ENCODE data around the gene TBC1D1.

Gene TBC1D1

GRCh38 chr4:38185406-38186144 lies 294.7 kb downstream of the TBC1D1 start:
- no peak overlapping the region for H3K4me3 Mint-ChIP-seq
- H3K9me3 Mint-ChIP-seq, result peaks cover 7% of the 10 kb centered on the region
- H3K27ac Mint-ChIP-seq, result no peak overlapping the region
- H3K4me1 Mint-ChIP-seq, result peaks cover 17% of the 10 kb centered on the region
- TF ChIP-seq CTCF (IDR thresholded peaks at IDR 0.05; ENCODE audit: unreplicated experiment in 3 of 3), result no peak
- no peaks in the 10 kb centered on the region for H3K27me3 Mint-ChIP-seq (ENCODE audit: low read depth)
- peaks cover 10% of the 10 kb centered on the region for H3K36me3 Mint-ChIP-seq (ENCODE audit: low read depth)

GRCh38 chr4:38188136-38188535 lies 297.3 kb downstream of the TBC1D1 start:
- no peak overlapping the region for H3K27ac Mint-ChIP-seq

GRCh38 chr4:38188631-38189101 lies 297.8 kb downstream of the TBC1D1 start:
- H3K27me3 Mint-ChIP-seq (ENCODE audit: low read depth), result peaks cover 3% of the 10 kb centered on the region
- no peak overlapping the region for H3K27ac Mint-ChIP-seq
- TF ChIP-seq CTCF (IDR thresholded peaks at IDR 0.05; ENCODE audit: unreplicated experiment in 3 of 3), result no peak
- peaks cover 5% of the 10 kb centered on the region for H3K9me3 Mint-ChIP-seq
- peaks cover 27% of the 10 kb centered on the region for H3K4me1 Mint-ChIP-seq
- no peak overlapping the region for H3K4me3 Mint-ChIP-seq
- H3K36me3 Mint-ChIP-seq (ENCODE audit: low read depth), result peaks cover 3% of the 10 kb centered on the region

More at GRCh38 chr4:38188136-38188535, 297.3 kb downstream of the TBC1D1 start:
- peaks cover 27% of the 10 kb centered on the region for H3K4me1 Mint-ChIP-seq
- peaks cover 5% of the 10 kb centered on the region for H3K9me3 Mint-ChIP-seq
- H3K36me3 Mint-ChIP-seq (ENCODE audit: low read depth), result peaks cover 6% of the 10 kb centered on the region
- H3K4me3 Mint-ChIP-seq, result no peak overlapping the region
- TF ChIP-seq CTCF (IDR thresholded peaks at IDR 0.05; ENCODE audit: unreplicated experiment in 3 of 3), result no peak
- peaks cover 3% of the 10 kb centered on the region for H3K27me3 Mint-ChIP-seq (ENCODE audit: low read depth)

Data from nephron (organoid).